ENCODE results near the gene ZNF12. TPM values are rescaled to one million over a fixed set of nuclear protein-coding genes. Genes with fewer than 3 reads are reported as not detected.

The ZNF12 gene
- total and polyA plus RNA-seq, 2 of the 8 experiments (the other 6 are each of a cell fraction or from before 2014, with no cell fraction given) = 6.7 to 16.2 TPM

DNA sequence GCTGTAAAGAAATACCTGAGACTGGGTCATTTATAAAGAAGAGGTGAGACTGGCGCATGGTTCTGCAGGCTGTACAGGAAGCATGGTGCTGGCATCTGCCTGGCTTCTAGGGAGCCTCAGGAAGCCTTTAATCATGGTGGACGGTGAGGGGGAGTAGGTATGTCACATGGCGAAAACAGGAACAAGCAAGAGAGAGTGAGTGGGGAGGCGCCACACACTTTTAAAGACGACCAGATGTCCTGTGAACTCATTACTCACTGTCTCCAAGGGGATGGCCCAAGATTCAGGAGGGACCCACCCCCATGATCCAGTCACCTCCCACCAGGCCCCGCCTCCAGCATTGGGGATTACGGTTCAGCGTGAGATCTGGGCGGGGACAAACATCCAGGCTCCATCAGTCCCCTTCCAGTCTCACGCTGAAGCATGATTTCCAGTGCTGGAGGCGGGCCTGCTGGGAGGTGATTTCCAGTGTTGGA is 66.5 kb downstream of the ZNF12 start (continued):
- TF ChIP-seq, protein P1, sequence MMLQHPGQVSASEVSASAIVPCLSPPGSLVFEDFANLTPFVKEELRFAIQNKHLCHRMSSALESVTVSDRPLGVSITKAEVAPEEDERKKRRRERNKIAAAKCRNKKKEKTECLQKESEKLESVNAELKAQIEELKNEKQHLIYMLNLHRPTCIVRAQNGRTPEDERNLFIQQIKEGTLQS (IDR thresholded peaks at IDR 0.05; ENCODE audit: insufficient read depth, low read depth, low read length) = no peak
- TF ChIP-seq, protein P2, sequence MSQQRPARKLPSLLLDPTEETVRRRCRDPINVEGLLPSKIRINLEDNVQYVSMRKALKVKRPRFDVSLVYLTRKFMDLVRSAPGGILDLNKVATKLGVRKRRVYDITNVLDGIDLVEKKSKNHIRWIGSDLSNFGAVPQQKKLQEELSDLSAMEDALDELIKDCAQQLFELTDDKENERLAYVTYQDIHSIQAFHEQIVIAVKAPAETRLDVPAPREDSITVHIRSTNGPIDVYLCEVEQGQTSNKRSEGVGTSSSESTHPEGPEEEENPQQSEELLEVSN (IDR thresholded peaks at IDR 0.05) = no peak
- no peak for TF ChIP-seq RFX5 (IDR thresholded peaks at IDR 0.05; ENCODE audit: borderline replicate concordance, low read depth, low read length)

All from H1 (cell line).